GM18508 (cell line): ENCODE results near the gene GBP3.
"Not testable (repeated sequence)": the region's sequence is repeated elsewhere in the genome, so short reads cannot be mapped to it uniquely, and the experiment has no call there.

Source experiments
- ATAC-seq: cut with Tn5 transposase; IDR thresholded peaks from one replicate; pipeline ENCODE4 v1.9.1; 2021; ENCODE audit warnings: moderate number of reproducible peaks; ENCODE audit not compliant: insufficient read depth, unreplicated experiment

The GBP3 gene

GRCh38 chr1:89041119-89041641, 18.5 kb upstream of the GBP3 start:
- ATAC-seq = peak; percentile 94

GRCh38 chr1:89040315-89040626, 17.6 kb upstream of the GBP3 start:
- no peak for ATAC-seq

GRCh38 chr1:89037186-89037585, 14.5 kb upstream of the GBP3 start:
- no peak for ATAC-seq

GRCh38 chr1:89035080-89035479, 12.4 kb upstream of the GBP3 start:
- no peak for ATAC-seq

GRCh38 chr1:89034004-89034403, 11.3 kb upstream of the GBP3 start:
- ATAC-seq = not testable (repeated sequence)

- ATAC-seq = not testable (repeated sequence)
Observed at GRCh38 chr1:89029051-89029450, 6.4 kb upstream of the GBP3 start.

- ATAC-seq = no peak
Observed at GRCh38 chr1:89025928-89026327, 3.3 kb upstream of the GBP3 start.

- ATAC-seq = no peak
Observed at GRCh38 chr1:89023026-89023425, 360 bp upstream of the GBP3 start.

GRCh38 chr1:89018318-89018717, 4.3 kb downstream of the GBP3 start:
- not testable (repeated sequence) for ATAC-seq

GRCh38 chr1:89008511-89008910, 14.2 kb downstream of the GBP3 start:
- no peak for ATAC-seq

GRCh38 chr1:89005286-89006151, 17.1 kb downstream of the GBP3 start:
- ATAC-seq = no peak

GRCh38 chr1:89002176-89002575, 20.5 kb downstream of the GBP3 start:
- ATAC-seq = not testable (repeated sequence)

GRCh38 chr1:89001510-89001909, 21.2 kb downstream of the GBP3 start:
- no peak for ATAC-seq

GRCh38 chr1:88998716-88999115, 23.9 kb downstream of the GBP3 start:
- peak; percentile 85 for ATAC-seq

- no peak for ATAC-seq
Observed at GRCh38 chr1:88990426-88990825, 32.2 kb downstream of the GBP3 start.

GRCh38 chr1:88985692-88986091, 37.0 kb downstream of the GBP3 start:
- ATAC-seq = no peak

GRCh38 chr1:88985032-88985431, 37.6 kb downstream of the GBP3 start:
- no peak for ATAC-seq

GRCh38 chr1:88984569-88984968, 38.1 kb downstream of the GBP3 start:
- no peak for ATAC-seq

- ATAC-seq = no peak
Observed at GRCh38 chr1:88983791-88984559, 38.7 kb downstream of the GBP3 start.

- ATAC-seq = no peak
Observed at GRCh38 chr1:88982055-88982454, 40.6 kb downstream of the GBP3 start.

- not testable (repeated sequence) for ATAC-seq
Observed at GRCh38 chr1:88981506-88981905, 41.2 kb downstream of the GBP3 start.
